Naive B cell (primary cell): ENCODE data around the gene CHI3L1. TPM values are rescaled to one million over a fixed set of nuclear protein-coding genes. Genes with fewer than 3 reads are reported as not detected.

Experiments used
- ATAC-seq, 2 donors: fragments of 150-1000 bp; cut with Tn5 transposase; 2 replicates each; pipeline ENCODE4 v1.10.0; 2021; ENCODE audit warnings: low read depth in 2 of 2, mild to moderate bottlenecking in 2 of 2, moderate library complexity in 2 of 2
- DNase-seq: peaks from one replicate; pipeline ENCODE4 v3.0.0; 2022
- H3K27ac Mint-ChIP-seq, 6 donors: one replicate each; pipeline ENCODE4 v1.8.0; 2020 to 2022; ENCODE audit warnings: mild to moderate bottlenecking in 6 of 6, mixed read lengths in 6 of 6, moderate library complexity in 5 of 6, inconsistent platforms in 2 of 6
- H3K27me3 Mint-ChIP-seq, 3 donors: one replicate each; pipeline ENCODE4 v1.8.0; 2021 to 2022; ENCODE audit warnings: mixed read lengths in 3 of 3, mild to moderate bottlenecking in 1 of 3
- H3K36me3 Mint-ChIP-seq, 2 donors: one replicate each; pipeline ENCODE4 v1.8.0; 2020 to 2022; ENCODE audit warnings: mixed read lengths in 2 of 2, inconsistent platforms in 1 of 2, mild to moderate bottlenecking in 1 of 2
- H3K4me1 Mint-ChIP-seq, 3 donors: one replicate each; pipeline ENCODE4 v1.8.0; 2020 to 2022; ENCODE audit warnings: mixed read lengths in 3 of 3, inconsistent platforms in 1 of 3, mild to moderate bottlenecking in 1 of 3, moderate library complexity in 1 of 3
- H3K4me3 Mint-ChIP-seq, 8 donors: one replicate each; pipeline ENCODE4 v1.8.0; 2020 to 2022; ENCODE audit warnings: mild to moderate bottlenecking in 8 of 8, mixed read lengths in 8 of 8, moderate library complexity in 8 of 8, inconsistent platforms in 2 of 8
- H3K9me3 Mint-ChIP-seq, 7 donors: one replicate each; pipeline ENCODE4 v1.8.0; 2020 to 2022; ENCODE audit warnings: mixed read lengths in 7 of 7, mild to moderate bottlenecking in 5 of 7, inconsistent platforms in 2 of 7, moderate library complexity in 1 of 7
- polyA plus RNA-seq, 6 donors: library from polyadenylated mRNA; unstranded; fragments of 300-500 nt; fragmentation: Illumina TruSeq; gene quantifications; one replicate each; pipeline ENCODE4 v1.2.3, GENCODE V29; 2021; ENCODE audit warnings: low read depth in 6 of 6

CHI3L1 gene
- polyA plus RNA-seq, 6 donors from 2014 or later, result 0.32 TPM; not detected in 5

DNA sequence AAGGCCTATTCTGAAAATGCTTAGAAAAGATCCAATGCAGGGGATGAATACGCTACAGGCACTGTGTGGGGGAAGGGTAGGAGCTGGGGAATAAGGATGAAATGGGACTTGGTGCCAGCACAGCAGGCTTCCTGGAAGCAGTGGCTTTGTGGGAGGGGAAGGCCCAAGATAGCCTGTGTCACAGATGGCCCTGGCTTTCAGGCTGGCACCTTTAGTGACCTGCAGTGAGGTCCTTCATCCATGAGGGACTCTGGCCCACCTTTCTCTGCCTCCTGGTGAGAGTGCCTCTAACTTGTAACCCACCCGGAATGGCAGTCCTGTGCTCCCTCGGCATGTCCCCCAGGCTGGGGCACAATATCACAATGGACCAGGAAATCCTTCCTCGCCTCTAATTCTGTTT is 919 bp downstream of the CHI3L1 start:
- Mint-ChIP-seq H3K27ac (peak overlapping the region in 1 of 6 donors; percentile 22), H3K9me3 (no peaks in the 10 kb centered on the region), H3K4me3 (no peak overlapping the region), H3K27me3 (peaks cover 4 to 31% (median 14%) of the 10 kb centered on the region in 3 donors), H3K36me3 (no peaks in the 10 kb centered on the region), H3K4me1 (peaks cover 0 to 2% (median 0%) of the 10 kb centered on the region in 3 donors)
- ATAC-seq, result no peak
- no peak for DNase-seq

DNA sequence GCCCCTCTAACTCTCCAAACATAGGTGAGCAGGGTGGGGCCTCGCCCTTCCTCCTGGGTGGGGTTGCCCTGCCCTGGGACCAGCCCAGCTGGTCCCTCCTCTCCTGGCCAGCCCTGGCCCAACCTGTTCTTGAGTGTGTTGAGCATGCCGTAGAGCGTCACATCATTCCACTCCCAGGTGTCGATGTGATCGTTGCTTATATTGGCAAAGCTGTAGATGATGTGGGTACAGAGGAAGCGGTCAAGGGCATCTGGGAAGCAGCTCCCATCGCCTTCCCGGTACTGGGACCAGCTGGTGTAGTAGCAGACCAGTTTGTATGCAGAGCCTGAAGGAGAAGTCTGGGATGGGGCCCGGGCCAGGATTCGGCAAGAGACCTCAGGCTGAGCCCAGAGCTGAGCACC is 1.4 kb downstream of the CHI3L1 start:
- H3K4me3 Mint-ChIP-seq, result no peak overlapping the region
- no peak overlapping the region for H3K27ac Mint-ChIP-seq
- ATAC-seq (no peak), DNase-seq (no peak)
- H3K4me1 Mint-ChIP-seq, result peaks cover 0 to 2% (median 0%) of the 10 kb centered on the region in 3 donors
- H3K9me3 Mint-ChIP-seq, result no peaks in the 10 kb centered on the region
- H3K36me3 Mint-ChIP-seq, result no peaks in the 10 kb centered on the region
- peaks cover 4 to 29% (median 14%) of the 10 kb centered on the region in 3 donors for H3K27me3 Mint-ChIP-seq

DNA sequence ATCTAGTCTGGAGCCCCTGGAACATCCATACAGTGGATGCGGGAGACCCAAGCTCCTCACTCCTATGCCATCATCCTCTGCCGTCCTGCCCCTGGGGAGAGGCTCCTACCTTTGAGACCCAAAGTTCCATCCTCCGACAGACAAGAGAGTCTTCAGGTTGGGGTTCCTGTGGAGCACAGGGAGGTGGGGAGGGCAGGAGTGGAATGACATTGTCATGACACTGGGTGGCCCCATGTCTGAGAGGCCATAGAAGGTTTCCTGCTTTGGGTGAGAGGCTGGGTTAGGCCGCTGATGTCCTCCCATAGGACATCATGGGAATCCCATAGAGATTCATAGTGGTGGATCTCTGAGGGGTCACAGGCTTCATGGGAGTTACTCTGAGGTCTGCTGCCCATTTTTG is 2.0 kb downstream of the CHI3L1 start:
- Mint-ChIP-seq H3K27me3 (peaks cover 4 to 23% (median 14%) of the 10 kb centered on the region in 3 donors), H3K36me3 (no peaks in the 10 kb centered on the region), H3K4me1 (peaks cover 0 to 2% (median 0%) of the 10 kb centered on the region in 3 donors), H3K27ac (no peak overlapping the region), H3K4me3 (no peak overlapping the region), H3K9me3 (no peaks in the 10 kb centered on the region)
- DNase-seq, result no peak
- ATAC-seq, result no peak

DNA sequence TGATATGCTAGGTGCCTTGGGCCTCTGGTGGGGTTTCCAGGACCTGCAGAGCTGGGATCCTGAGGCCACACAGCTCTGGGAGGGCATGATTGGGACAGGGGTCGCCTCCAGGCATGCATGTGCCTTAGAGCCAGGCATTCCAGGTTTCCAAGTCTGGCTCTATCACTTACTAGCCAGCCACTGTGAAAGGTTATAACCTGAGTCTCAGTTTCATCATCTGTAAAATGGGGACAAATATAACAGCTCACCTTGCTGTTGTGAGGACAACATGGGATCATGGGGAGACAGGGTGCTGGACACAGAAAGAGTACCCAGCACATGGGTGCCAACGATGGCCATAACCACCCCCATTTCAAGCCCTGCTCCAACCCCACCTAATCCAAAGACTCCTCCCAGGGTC is 2.7 kb downstream of the CHI3L1 start:
- H3K4me1 Mint-ChIP-seq, result peaks cover 0 to 3% (median 2%) of the 10 kb centered on the region in 3 donors
- H3K27ac Mint-ChIP-seq, result no peak overlapping the region
- no peaks in the 10 kb centered on the region for H3K9me3 Mint-ChIP-seq
- no peak overlapping the region for H3K4me3 Mint-ChIP-seq
- ATAC-seq (no peak), DNase-seq (no peak)
- H3K36me3 Mint-ChIP-seq, result no peaks in the 10 kb centered on the region
- peaks cover 4 to 18% (median 14%) of the 10 kb centered on the region in 3 donors for H3K27me3 Mint-ChIP-seq

DNA sequence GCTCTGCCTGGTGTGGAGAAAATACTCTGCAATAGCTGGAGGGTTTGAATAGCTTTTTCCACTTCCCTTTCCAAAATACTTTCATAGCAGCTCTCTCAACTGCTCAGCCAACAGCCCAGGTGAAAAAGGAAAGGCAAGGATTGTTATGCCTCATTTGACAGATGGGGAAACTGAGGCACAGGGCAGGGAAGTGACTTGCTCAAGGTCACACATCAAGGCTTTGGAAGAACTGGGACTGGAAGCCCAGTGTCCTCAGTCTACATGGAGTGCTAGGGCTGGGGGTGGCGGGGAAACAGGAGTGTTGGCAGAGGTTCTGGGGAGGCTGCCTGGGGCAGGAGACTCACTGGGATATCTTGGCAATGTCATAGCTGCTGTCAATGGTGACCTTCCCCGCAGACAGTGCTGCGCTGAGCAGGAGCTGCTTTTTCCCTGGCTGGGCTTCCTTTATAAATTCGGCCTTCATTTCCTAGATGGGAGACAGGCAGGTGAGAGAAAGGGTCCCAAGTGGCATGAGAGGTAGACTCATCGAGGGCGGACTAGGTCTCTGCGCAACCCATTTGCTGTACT is 4.0 kb downstream of the CHI3L1 start:
- Mint-ChIP-seq H3K27me3 (peaks cover 4 to 21% (median 14%) of the 10 kb centered on the region in 3 donors), H3K27ac (no peak overlapping the region), H3K9me3 (no peaks in the 10 kb centered on the region), H3K4me1 (peaks cover 0 to 7% (median 2%) of the 10 kb centered on the region in 3 donors), H3K4me3 (no peak overlapping the region), H3K36me3 (no peaks in the 10 kb centered on the region)
- ATAC-seq (no peak), DNase-seq (no peak)

DNA sequence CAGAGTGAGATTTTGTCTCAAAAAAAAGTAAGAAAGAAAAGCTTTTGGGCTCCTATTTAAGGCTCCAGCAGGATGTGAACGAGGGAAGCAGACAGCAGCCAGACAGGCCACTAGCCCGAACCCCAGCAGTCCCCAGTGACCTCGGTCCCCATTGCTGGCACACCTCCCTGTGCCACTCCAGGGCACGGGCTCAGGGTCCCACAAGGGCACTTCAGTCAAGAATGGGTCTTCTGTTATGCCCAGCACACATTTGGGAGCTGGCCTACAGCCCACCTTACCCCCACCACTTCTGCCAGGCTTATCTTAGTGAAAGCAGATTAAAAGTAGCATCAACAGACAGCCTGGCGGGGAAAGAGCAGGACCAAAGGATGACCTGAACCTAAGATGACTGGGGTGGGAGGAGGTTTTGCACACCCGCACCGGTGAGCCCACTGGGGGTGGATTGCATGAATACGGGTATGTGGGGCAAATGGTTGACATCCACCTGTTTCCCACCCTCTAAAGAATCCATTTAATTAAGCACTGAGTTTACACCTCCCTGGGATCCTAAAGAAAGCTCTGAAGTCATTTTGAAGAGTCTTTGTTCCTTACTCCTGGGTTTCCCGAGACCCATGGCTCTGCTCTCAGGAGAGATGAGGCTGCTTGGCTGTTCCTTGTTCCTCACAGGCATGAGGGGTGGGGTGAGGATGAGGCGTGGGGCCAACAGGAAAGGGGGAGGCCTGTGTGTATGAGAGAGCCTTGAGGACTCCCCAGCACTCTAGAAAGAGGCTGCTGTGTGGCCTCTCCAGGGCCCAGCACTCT is 4.7 kb downstream of the CHI3L1 start:
- ATAC-seq, result no peak
- H3K4me1 Mint-ChIP-seq, result peaks cover 0 to 7% (median 2%) of the 10 kb centered on the region in 3 donors
- DNase-seq, result no peak
- peak overlapping the region in 1 of 6 donors; percentile 27 for H3K27ac Mint-ChIP-seq
- peaks cover 8 to 14% (median 8%) of the 10 kb centered on the region in 3 donors for H3K27me3 Mint-ChIP-seq
- no peaks in the 10 kb centered on the region for H3K9me3 Mint-ChIP-seq
- H3K4me3 Mint-ChIP-seq, result peak overlapping the region in 1 of 8 donors; percentile 3
- no peaks in the 10 kb centered on the region for H3K36me3 Mint-ChIP-seq

DNA sequence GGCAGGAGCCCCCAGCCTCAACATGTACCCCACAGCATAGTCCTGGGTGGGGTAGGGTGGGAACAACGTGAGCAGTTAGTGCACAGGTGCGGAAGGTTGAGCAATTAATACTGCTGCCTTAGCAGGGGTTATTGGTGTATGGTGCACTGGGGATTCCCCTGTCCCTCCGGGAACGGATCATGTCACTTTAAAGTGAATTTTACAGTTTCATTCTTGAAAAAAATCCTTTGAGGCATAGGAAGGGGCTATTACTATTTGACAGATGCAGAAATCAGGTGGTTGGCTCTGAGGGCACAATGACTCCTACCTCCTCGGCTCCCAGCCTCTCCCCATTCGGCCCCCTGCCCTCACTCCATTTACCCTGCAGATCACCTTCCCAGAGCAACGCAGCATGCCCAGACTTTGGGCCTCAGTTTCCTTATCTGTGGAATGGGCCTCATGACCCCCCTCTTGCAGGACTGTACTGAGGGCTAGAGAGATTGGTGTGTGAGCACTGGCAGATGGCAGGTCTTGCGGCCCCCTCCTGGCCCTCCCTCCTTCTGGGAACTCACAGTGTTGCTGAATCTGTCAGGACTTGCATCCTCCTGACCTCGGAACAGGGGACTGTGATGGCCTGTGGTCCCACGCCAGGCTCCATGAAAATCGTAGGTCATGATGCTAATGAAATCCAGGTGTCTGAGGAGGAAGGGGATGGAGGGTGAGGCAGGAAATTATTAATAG is 5.7 kb downstream of the CHI3L1 start:
- ATAC-seq (no peak), DNase-seq (no peak)
- H3K4me3 Mint-ChIP-seq, result no peak overlapping the region
- H3K4me1 Mint-ChIP-seq, result peaks cover 0 to 15% (median 5%) of the 10 kb centered on the region in 3 donors
- H3K27me3 Mint-ChIP-seq, result peaks cover 2 to 19% (median 10%) of the 10 kb centered on the region in 3 donors
- peak overlapping the region in 1 of 6 donors; percentile 56 for H3K27ac Mint-ChIP-seq
- H3K9me3 Mint-ChIP-seq, result no peaks in the 10 kb centered on the region
- H3K36me3 Mint-ChIP-seq, result no peaks in the 10 kb centered on the region

DNA sequence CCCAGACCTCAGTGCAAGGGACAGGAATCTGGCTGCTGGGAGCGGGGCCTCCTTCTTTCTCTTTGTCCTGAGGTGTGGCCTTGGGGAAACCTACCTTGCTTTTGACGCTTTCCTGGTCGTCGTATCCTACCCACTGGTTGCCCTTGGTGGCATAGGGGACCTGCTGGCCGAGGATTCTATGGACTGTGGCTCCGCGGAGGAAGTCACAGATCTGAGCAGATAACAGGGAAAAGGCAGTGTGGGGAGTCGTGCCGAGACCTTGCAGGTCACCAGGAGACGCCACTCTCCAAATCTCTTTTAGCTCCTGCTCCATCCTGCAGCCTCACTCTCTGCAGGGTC is 6.9 kb downstream of the CHI3L1 start:
- DNase-seq, result no peak
- Mint-ChIP-seq H3K9me3 (no peaks in the 10 kb centered on the region), H3K4me3 (peak overlapping the region in 1 of 8 donors; percentile 18), H3K27me3 (peaks cover 6 to 27% (median 9%) of the 10 kb centered on the region in 3 donors), H3K36me3 (no peaks in the 10 kb centered on the region), H3K27ac (no peak overlapping the region), H3K4me1 (peaks cover 0 to 26% (median 5%) of the 10 kb centered on the region in 3 donors)
- no peak for ATAC-seq

DNA sequence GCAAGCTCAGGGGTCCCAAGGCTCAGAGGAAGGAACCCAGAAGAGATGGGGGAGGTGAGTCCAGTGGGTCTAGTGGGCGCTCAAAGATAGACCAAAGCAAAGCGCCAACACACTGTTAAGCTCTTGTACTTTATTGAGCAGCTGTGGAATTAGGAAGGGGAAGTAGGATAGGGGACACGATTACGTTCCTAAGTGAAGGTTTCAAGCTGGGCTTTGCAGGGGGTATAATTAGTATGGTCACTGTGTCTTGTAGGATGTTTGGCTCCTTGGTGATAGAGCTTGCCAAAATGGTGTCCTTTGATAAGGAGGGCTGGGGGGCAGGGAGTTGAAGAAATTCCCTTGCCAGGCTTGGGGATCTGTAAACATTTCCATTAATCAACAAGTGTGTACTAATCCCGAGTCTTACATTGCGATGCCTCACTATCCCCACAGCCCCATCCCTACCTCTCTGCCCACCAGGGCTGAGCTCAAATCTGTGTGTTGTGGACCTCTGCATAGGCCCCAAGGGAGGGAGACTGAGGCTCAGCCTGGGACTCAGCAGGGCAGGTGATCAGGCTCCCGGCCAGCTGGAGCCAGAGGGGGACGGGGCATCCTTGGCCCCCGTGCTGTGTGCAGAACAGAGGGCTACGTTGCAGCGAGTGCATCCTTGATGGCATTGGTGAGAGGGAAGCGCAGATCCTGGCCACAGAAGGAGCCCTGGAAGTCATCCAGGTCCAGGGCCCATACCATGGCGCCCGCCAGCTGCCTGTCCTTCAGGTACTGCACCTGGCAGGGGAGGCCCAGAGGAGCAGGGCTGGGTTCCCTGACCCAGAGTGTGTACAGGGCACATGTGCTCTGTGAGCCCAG is 7.5 kb downstream of the CHI3L1 start:
- Mint-ChIP-seq H3K9me3 (no peaks in the 10 kb centered on the region), H3K4me3 (peak overlapping the region in 2 of 8 donors; percentile 33 to 56), H3K36me3 (no peaks in the 10 kb centered on the region), H3K27ac (peak overlapping the region in 1 of 6 donors; percentile 57), H3K4me1 (peaks cover 0 to 31% (median 5%) of the 10 kb centered on the region in 3 donors), H3K27me3 (peaks cover 6 to 29% (median 14%) of the 10 kb centered on the region in 3 donors)
- ATAC-seq (no peak), DNase-seq (no peak)

DNA sequence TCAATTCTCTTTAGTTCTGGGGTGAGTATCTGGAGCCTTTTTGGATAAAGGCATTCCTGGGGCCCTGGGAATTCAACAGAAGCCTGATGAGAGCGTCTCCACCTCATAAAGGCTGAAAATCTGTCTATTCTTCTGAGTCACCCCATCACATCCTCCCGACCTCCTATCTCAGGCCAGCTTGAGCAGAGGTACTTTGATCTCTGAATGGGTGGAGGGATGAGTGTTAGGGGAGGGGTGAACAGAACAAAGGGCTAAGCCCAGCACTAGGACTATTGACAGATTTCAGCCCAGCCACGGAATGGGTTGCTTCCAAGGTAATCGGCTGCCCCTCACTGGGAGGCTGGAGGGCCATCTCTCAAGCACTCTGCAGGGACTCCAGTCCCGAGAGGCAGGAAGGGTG is 8.4 kb downstream of the CHI3L1 start:
- H3K27me3 Mint-ChIP-seq, result peaks cover 6 to 35% (median 17%) of the 10 kb centered on the region in 3 donors
- H3K9me3 Mint-ChIP-seq, result no peaks in the 10 kb centered on the region
- no peak for ATAC-seq
- no peak overlapping the region for H3K4me3 Mint-ChIP-seq
- no peak for DNase-seq
- peaks cover 0 to 38% (median 11%) of the 10 kb centered on the region in 3 donors for H3K4me1 Mint-ChIP-seq
- no peak overlapping the region for H3K27ac Mint-ChIP-seq
- H3K36me3 Mint-ChIP-seq, result no peaks in the 10 kb centered on the region

DNA sequence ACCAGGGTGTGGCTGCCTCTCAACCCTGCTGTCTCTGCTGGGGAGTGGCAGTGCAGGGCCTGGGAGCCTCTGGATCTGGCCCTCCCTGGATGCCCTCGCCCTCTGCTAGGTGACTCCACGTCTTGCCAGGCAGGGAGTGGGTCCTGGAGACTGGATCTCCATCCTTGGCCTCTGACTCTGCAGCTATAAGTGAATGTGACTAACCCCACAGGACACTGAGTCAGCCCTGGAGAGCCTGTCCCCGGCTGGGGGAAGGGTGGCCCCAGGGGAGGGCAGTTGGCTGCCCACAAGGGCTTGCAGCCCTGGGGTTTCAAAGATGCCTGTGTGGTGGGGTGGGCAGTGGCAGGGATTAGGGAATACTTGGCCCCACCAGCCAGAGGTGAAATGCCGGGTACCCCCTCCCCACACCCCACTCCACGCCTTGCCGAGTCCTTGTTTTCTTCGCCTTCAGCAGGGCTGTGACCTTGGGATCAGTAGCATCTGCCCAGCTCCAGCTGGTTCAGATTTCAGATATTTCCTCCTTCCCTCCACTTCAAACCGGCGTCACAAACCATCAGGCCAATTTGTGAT is 8.9 kb downstream of the CHI3L1 start:
- Mint-ChIP-seq H3K27ac (no peak overlapping the region), H3K4me3 (no peak overlapping the region), H3K27me3 (peaks cover 6 to 35% (median 17%) of the 10 kb centered on the region in 3 donors), H3K4me1 (peaks cover 0 to 38% (median 11%) of the 10 kb centered on the region in 3 donors), H3K36me3 (no peaks in the 10 kb centered on the region), H3K9me3 (no peaks in the 10 kb centered on the region)
- ATAC-seq (no peak), DNase-seq (no peak)

DNA sequence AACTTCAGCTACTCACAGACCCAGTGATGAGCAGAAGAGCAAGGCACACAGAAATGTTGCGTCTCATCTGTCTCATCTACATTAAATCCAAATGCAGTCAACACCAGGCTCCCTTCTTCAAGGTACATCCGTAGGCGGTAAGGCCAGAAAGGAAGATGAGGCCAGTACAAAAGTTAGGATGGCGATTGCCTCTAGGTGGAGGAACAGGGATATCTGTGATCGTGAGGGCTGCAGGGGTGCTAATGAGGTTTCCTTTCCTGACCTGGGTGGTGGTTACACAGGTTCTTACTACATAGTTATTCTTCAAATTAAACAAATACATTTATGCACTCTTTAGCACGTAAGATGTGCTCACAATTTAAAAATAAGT is 9.5 kb downstream of the CHI3L1 start:
- no peak for ATAC-seq
- Mint-ChIP-seq H3K27me3 (peaks cover 6 to 35% (median 17%) of the 10 kb centered on the region in 3 donors), H3K36me3 (no peaks in the 10 kb centered on the region), H3K4me1 (peaks cover 0 to 38% (median 11%) of the 10 kb centered on the region in 3 donors), H3K9me3 (no peaks in the 10 kb centered on the region), H3K4me3 (no peak overlapping the region), H3K27ac (no peak overlapping the region)
- no peak for DNase-seq
